GM21423 (cell line): ENCODE data around the gene C10orf53.

Experiments
- ATAC-seq: cut with Tn5 transposase; IDR thresholded peaks from one replicate; pipeline ENCODE4 v1.9.1; 2021; ENCODE audit warnings: mild to moderate bottlenecking, moderate library complexity; ENCODE audit not compliant: unreplicated experiment

Gene C10orf53, protein sequence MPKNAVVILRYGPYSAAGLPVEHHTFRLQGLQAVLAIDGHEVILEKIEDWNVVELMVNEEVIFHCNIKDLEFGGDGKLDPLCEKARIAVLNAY

DNA sequence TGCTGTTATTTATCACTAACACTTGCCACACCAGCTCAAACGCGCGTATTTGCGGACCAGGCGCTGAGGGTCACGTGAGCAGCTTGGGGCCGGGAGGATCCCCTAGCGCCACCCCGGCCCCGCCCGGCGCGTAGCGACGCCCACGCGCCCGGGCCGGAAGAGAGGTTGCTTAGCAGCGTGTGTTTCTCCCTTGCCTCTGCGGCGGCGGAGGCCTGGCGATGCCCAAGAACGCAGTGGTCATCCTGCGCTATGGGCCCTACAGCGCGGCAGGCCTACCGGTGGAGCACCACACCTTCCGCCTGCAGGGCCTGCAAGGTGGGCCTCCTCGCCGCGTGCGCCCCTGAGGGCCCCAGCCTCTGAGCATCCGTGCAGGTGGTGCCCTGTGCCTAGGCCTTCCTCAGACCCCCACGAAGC lies at the start of gene C10orf53:
Gene C10orf53, plus strand, starts transcription at position 172 of the 414 bp plus-strand sequence. Its CDS starts 47 bp downstream, at position 219.
- no peak for ATAC-seq

GRCh38 chr10:49631975-49632374 lies 47.5 kb upstream of the C10orf53 start:
- no peak for ATAC-seq

- no peak for ATAC-seq
Measured at GRCh38 chr10:49632406-49633317, 46.8 kb upstream of the C10orf53 start.

GRCh38 chr10:49633327-49634068 lies 46.0 kb upstream of the C10orf53 start:
- no peak for ATAC-seq

- no peak for ATAC-seq
Measured at GRCh38 chr10:49634069-49634660, 45.3 kb upstream of the C10orf53 start.

GRCh38 chr10:49642311-49642710 lies 37.1 kb upstream of the C10orf53 start:
- ATAC-seq: no peak

- ATAC-seq: no peak
Measured at GRCh38 chr10:49643241-49644034, 36.0 kb upstream of the C10orf53 start.

DNA sequence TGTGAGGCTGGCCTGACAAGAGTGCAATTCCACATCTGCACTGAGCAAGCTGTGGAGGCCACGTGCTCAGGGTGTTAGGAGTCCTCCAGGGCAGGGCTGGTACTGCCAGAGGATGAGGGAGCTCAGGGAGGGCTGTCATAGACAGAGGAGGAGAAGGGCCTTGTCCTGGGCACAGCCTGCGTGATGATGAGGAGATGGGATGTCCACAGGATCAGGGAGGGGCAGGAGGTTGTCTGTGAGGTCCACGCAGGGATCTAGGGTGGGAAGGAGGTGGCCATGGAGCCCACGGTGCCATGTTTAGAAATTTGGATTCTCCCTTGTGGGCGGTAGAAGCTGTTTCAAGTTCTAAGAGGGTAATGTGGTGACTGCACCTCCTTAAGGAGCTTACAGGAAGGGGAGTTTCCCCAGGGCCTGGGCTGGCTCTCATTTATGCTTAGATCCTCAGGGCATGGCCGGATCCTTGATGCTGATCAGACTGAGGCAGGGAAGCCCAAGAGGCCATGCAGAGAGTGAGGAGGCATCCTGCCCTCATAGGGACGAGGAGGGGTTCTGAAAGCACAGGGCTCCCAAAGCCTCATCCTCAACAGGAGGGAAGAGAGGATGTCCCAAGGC lies 35.3 kb upstream of the C10orf53 start:
- ATAC-seq: no peak

DNA sequence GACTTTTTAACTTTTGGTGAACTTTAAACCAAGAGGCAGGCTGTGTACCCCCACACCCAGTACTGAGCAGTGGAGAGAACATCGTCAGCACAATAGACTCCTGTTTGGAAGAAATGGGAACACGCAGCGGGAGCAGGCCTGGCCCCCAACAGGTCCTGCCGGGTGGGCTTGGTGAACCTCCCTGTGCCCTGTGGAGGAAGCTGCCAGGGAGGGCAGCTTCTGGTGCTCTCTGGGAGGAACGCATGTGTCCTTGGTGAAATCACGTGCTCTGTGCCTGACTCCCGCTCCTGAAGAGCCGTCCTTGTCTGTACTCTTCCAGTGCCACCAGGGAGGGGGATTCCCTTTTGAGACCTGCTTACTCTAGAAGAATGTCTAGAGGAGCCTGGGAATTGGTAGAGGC lies 34.0 kb upstream of the C10orf53 start:
- ATAC-seq: no peak

DNA sequence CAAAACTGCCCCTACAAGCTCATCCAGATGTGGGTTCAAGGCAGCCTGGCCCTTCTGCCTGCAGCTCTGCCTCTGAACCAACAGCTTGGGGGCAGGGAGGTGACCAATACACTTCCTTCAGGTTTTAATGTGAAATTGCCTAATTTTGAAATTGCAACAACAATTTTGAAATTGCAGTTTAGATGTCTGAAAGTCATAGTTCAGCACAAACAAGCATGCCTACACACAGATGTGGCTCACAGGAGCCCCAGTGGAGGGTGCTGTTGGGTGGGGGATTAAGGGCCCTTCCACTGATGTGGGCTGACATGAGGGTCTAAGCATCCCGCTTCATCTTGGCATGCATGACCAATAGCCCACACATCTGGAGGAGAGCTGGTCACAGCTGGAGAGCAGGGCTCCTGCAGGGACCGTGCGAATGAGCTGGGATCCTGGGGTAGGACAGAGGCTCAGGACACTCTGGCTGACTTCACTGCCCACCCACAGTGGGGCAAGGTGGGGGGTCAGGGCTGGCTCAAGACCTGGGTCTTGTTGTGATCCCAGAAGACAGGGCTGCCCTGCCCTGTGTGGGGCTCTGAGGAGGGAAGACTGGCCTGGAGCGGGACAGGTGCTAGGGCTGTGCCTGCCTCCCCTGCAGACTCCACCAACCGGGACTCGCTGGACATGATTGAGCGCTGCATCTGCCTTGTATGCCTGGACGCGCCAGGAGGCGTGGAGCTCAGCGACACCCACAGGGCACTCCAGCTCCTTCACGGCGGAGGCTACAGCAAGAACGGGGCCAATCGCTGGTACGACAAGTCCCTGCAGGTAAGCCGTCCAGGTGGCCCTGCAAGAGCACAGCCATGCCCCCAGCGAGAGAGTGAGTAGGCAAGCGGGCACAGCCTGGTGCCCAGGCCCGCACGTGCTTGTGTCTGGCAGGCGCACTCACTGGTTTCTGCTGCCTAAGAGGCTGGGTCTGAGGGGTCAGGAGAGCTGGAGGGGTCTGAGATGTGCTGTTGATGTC lies 33.3 kb upstream of the C10orf53 start:
- no peak for ATAC-seq

DNA sequence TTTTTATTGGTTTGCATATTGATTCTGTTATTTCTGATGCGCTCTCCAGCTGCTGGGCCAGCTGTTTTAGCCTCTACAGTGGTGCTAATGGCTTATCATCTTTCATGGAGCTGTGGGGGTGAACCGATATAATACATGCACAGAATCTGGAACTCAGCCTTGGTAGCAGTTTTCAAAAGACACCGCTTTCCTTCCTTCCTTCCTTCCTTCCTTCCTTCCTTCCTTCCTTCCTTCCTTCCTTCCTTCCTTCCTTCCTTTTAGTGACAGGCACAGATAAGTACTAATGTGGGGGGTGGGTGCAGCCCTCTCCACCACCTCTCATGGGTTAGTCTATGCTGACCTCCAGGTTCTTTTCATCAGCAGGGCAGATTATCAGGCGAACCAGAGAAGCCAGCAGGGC lies 31.9 kb upstream of the C10orf53 start:
- no peak for ATAC-seq

DNA sequence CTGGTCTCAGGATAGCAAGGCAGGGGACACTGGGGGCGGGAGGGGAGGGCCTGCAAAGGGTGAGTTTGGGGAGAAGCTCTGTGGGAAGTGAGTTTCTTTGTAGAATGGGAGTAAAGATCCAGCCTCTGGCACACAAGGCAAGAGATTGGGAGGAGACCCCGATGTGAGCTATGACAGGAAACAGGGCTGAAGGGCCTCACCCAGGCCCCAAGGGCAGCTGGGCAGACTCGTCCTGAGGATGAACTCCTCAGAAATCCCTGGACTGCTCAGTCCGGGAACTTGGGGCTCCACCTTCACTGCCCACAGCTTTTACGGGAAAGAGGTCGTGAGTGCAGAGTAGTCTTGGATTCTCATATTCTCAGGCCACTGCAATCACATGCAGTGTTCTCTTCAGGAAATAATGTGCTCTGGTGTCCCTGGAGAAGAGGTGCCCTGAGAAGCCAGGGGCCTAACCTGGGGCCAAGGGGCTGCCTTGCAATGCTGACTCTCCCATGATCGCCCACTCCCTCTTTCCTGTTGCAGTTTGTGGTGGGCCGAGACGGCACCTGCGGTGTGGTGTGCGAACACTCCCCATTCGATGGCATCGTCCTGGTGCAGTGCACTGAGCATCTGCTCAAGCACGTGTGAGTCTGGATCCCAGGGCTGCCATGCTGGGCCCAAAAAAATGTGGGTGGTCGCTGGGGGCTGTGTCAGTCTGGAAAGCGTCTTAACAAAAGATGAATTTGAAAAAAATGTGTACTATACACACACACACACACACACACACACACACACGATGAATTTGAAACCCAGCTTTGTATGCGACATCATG lies 31.3 kb upstream of the C10orf53 start:
- ATAC-seq: no peak

DNA sequence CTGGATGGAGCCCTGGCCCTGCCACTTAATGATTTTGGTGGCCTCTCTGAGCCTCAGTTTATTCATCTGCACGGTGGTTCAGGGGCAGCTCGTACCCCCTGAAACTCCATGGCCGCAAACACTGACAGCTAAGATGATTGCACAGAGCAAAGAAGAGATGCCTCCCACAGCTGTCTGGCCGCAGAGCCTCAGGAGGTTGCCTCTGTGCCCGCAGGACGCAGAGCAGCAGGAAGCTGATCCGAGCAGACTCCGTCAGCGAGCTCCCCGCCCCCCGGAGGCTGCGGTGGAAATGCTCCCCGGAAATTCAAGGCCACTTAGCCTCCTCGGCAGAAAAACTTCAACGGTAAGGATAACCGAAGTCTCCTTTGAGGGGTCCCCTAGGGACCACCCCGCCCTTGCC lies 30.2 kb upstream of the C10orf53 start:
- ATAC-seq: peak; percentile 54

- no peak for ATAC-seq
Measured at GRCh38 chr10:49649936-49650723, 29.3 kb upstream of the C10orf53 start.

DNA sequence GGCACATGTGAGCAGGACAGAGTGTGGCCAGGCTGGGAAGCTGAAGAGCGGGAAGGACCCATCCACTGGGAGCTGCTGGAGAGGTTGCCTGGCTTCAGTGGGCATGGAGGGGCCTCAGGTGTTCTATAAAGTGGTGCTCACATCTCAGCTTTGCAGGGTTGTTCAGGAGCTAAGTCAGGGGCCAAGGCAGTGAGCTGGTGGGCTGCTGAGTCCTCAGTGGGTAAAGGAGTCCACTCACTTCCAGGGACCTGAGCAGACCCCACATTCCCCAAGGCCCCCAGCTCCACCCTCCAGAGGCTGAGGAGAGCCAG lies 28.8 kb upstream of the C10orf53 start:
- ATAC-seq: no peak

GRCh38 chr10:49651039-49651835 lies 28.2 kb upstream of the C10orf53 start:
- ATAC-seq: no peak

DNA sequence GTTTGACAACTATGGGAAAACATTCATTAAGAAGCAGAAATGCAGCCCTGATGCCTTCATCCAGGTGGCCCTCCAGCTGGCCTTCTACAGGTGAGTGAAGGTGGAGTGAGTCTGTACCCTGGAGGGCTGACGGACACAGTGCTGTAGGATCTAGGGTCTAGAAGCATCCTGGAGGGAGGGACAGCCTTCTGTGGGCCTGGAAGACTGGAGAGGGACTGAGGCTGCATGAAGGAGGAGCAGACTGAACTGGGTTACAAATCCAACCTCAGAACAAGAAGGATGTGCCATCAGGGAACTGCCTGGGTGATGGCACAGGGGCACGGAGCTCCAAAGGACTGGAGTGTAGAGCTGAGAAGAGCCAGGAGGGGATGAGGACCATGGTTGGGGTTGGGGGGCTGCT lies 27.5 kb upstream of the C10orf53 start:
- ATAC-seq: no peak
